Upper lobe of left lung (tissue), 6 donors: ENCODE results near the gene HSF4. TPM values are rescaled to one million over a fixed set of nuclear protein-coding genes. Genes with fewer than 3 reads are reported as not detected.

Source experiments
- ATAC-seq, 2 donors: fragments of 200-7000 bp; cut with Tn5 transposase; one replicate each; pipeline ENCODE4 v1.9.1; 2022; ENCODE audit warnings: mild to moderate bottlenecking in 2 of 2, moderate library complexity in 2 of 2; ENCODE audit not compliant: low FRiP score in 2 of 2
- DNase-seq, 2 donors: peaks; one replicate each; pipeline ENCODE4 v3.0.0-alpha.2; 2019 to 2020
- H3K27ac ChIP-seq, 4 donors: fragments of 200-600 bp; sonication (generic); one replicate each; pipeline ENCODE4 v1.5.1; 2016 to 2019
- H3K27me3 ChIP-seq, 4 donors: fragments of 200-600 bp; sonication (generic); one replicate each; pipeline ENCODE4 v1.5.1; 2017 to 2019
- H3K36me3 ChIP-seq, 4 donors: fragments of 200-600 bp; sonication (generic); one replicate each; pipeline ENCODE4 v1.5.1; 2016 to 2019
- H3K4me1 ChIP-seq, 4 donors: fragments of 200-600 bp; sonication (generic); one replicate each; pipeline ENCODE4 v1.5.1; 2018 to 2019
- H3K4me3 ChIP-seq, 4 donors: fragments of 200-600 bp; sonication (generic); one replicate each; pipeline ENCODE4 v1.5.1; 2017 to 2019; ENCODE audit warnings: mild to moderate bottlenecking in 2 of 4, moderate library complexity in 1 of 4
- H3K9me3 ChIP-seq, 4 donors: fragments of 200-600 bp; sonication (generic); one replicate each; pipeline ENCODE4 v1.5.1; 2018 to 2019
- EP300 ChIP-seq, 4 donors: sonication (generic); formaldehyde crosslinking; IDR thresholded peaks; one replicate each; pipeline ENCODE4 v1.5.1; 2017; ENCODE audit warnings: antibody characterized with exemption in 4 of 4, control low read depth in 2 of 4
- POLR2A ChIP-seq, 4 donors: fragments of 450-650 bp; IDR thresholded peaks; one replicate each; pipeline ENCODE4 v1.5.1; 2016 to 2017; ENCODE audit warnings: antibody characterized with exemption in 4 of 4, mild to moderate bottlenecking in 2 of 4
- POLR2AphosphoS5 ChIP-seq, 2 donors: sonication (generic); formaldehyde crosslinking; IDR thresholded peaks; one replicate each; pipeline ENCODE4 v1.5.1; 2017; ENCODE audit warnings: antibody characterized with exemption in 2 of 2
- WGBS, 2 donors: methylation state at CpG; one replicate each; pipeline ENCODE4 v1.1.5; 2017 to 2018; 5-methylcytosine and 5-hydroxymethylcytosine counted together
- total RNA-seq, 6 donors: library from RNA; depleted of rRNA in 4 of 6; stranded (reverse); fragments of >200 nt in 4 of 6; gene quantifications; one replicate each; pipeline versions ENCODE4 v1.1.0 to v1.2.1, GENCODE V29; 2016 to 2021
- TF ChIP-seq, protein P1 (sequence below), 6 experiments: fragments of 450-650 bp in 4 of 6; fragments of 200-600 bp in 2 of 6; sonication (generic) in 2 of 6; IDR thresholded peaks; one replicate each; pipeline ENCODE4 v1.5.1; 2016 to 2019; ENCODE audit warnings: antibody characterized with exemption in 6 of 6
- donor health status: DM: no; HTN: no; CAD: no; lungs with moderate emphysema.
- donor health status: DM: no; HTN: yes; CAD: no; lungs with severe emphysema.

The HSF4 gene
- total RNA-seq, 6 donors from 2014 or later: 33.4 to 784 (median 70.1) TPM

- Histone ChIP-seq H3K36me3 (peaks cover 36 to 92% (median 81%) of the 10 kb centered on the region in 4 donors), H3K4me3 (no peak overlapping the region), H3K4me1 (no peaks in the 10 kb centered on the region), H3K27ac (no peak overlapping the region), H3K9me3 (no peaks in the 10 kb centered on the region), H3K27me3 (no peaks in the 10 kb centered on the region)
- ATAC-seq (no peak), DNase-seq (no peak)
- 61 to 62% methylated on average over 3 of the region's 3 CpGs for WGBS, 2 donors
- TF ChIP-seq, protein P1, sequence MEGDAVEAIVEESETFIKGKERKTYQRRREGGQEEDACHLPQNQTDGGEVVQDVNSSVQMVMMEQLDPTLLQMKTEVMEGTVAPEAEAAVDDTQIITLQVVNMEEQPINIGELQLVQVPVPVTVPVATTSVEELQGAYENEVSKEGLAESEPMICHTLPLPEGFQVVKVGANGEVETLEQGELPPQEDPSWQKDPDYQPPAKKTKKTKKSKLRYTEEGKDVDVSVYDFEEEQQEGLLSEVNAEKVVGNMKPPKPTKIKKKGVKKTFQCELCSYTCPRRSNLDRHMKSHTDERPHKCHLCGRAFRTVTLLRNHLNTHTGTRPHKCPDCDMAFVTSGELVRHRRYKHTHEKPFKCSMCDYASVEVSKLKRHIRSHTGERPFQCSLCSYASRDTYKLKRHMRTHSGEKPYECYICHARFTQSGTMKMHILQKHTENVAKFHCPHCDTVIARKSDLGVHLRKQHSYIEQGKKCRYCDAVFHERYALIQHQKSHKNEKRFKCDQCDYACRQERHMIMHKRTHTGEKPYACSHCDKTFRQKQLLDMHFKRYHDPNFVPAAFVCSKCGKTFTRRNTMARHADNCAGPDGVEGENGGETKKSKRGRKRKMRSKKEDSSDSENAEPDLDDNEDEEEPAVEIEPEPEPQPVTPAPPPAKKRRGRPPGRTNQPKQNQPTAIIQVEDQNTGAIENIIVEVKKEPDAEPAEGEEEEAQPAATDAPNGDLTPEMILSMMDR (IDR thresholded peaks at IDR 0.05): no peak
- TF ChIP-seq POLR2A (IDR thresholded peaks at IDR 0.05) (no peak), POLR2AphosphoS5 (IDR thresholded peaks at IDR 0.05) (no peak), EP300 (IDR thresholded peaks at IDR 0.05) (no peak)
These were observed 26.9 kb upstream of the HSF4 start for GRCh38 chr16:67137605-67138004.

DNA sequence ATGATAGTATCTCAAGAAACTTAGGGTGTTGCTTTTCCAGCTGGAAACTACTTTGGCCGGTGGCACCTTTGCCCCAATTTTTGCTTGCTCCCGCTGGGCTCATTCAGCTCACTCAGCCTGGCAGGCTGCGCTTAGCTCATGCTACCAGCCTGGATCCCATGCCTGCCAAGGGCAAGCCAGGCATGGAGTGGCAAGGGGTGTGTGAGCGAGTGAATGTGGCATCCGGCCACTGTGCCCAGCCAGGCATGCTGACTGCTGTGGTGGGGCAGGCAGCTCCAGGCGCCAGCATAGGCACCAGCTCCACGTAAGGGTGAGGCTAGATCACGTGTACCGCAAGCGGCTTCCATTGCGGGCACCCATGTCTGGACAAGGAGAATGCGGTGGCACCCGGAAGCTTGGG, 23.2 kb upstream of the HSF4 start:
- Histone ChIP-seq H3K27me3 (no peaks in the 10 kb centered on the region), H3K27ac (no peak overlapping the region), H3K9me3 (no peaks in the 10 kb centered on the region), H3K36me3 (peaks cover 38 to 93% (median 85%) of the 10 kb centered on the region in 4 donors), H3K4me3 (no peak overlapping the region), H3K4me1 (no peaks in the 10 kb centered on the region)
- WGBS, 2 donors: 94 to 95% methylated on average over 11 to 12 of the region's 13 CpGs
- ATAC-seq (no peak), DNase-seq (peak in 1 of 2 donors; percentile 50)
- TF ChIP-seq, protein P1 (IDR thresholded peaks at IDR 0.05): no peak
- TF ChIP-seq POLR2AphosphoS5 (IDR thresholded peaks at IDR 0.05): no peak
- TF ChIP-seq POLR2A (IDR thresholded peaks at IDR 0.05): no peak
- TF ChIP-seq EP300 (IDR thresholded peaks at IDR 0.05): no peak

DNA sequence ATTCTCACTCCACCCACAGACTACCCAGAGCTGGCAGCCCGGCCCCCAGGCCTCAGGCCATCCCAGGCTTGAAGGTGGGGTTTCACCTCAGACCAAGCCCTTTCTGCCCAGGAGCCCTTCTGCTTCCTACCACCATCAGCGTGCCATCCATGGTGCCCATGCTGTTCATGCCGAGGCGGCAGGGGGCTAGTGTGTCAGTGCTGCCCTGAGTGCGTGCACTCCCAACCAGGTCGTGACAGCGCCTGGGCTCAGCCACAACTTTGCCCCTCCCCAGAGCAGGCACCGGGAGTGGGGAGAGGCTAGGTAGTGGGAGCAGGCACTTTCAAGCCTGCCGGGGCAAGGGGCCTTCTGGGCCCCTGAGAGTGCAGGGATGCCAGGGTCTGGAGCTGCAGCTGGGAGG, 22.2 kb upstream of the HSF4 start:
- no peak for TF ChIP-seq EP300 (IDR thresholded peaks at IDR 0.05)
- no peak for TF ChIP-seq POLR2A (IDR thresholded peaks at IDR 0.05)
- no peak for TF ChIP-seq POLR2AphosphoS5 (IDR thresholded peaks at IDR 0.05)
- TF ChIP-seq, protein P1 (IDR thresholded peaks at IDR 0.05): no peak
- Histone ChIP-seq H3K9me3 (no peaks in the 10 kb centered on the region), H3K27me3 (no peaks in the 10 kb centered on the region), H3K4me3 (no peak overlapping the region), H3K4me1 (no peaks in the 10 kb centered on the region), H3K36me3 (peaks cover 42 to 93% (median 89%) of the 10 kb centered on the region in 4 donors), H3K27ac (no peak overlapping the region)
- DNase-seq (peak in 1 of 2 donors; percentile 54), ATAC-seq (no peak)
- WGBS, 2 donors: 91% methylated on average over 9 of the region's 9 CpGs; no CpG with 5 or more reads in 1 of the 2 donors

- TF ChIP-seq EP300 (IDR thresholded peaks at IDR 0.05): no peak
- TF ChIP-seq POLR2AphosphoS5 (IDR thresholded peaks at IDR 0.05): no peak
- Histone ChIP-seq H3K27ac (no peak overlapping the region), H3K36me3 (peaks cover 41 to 87% (median 84%) of the 10 kb centered on the region in 4 donors), H3K4me1 (peaks cover 1 to 10% (median 3%) of the 10 kb centered on the region in 4 donors), H3K9me3 (no peaks in the 10 kb centered on the region), H3K4me3 (no peak overlapping the region), H3K27me3 (peaks cover 0 to under 1% (median 0%) of the 10 kb centered on the region in 4 donors)
- DNase-seq (no peak), ATAC-seq (no peak)
- 90 to 100% methylated on average over 2 of the region's 2 CpGs for WGBS, 2 donors
These were observed 19.6 kb upstream of the HSF4 start for GRCh38 chr16:67144943-67145342.

GRCh38 chr16:67145746-67146145, 18.8 kb upstream of the HSF4 start:
- Histone ChIP-seq H3K4me1 (peaks cover 4 to 18% (median 8%) of the 10 kb centered on the region in 4 donors), H3K27me3 (peaks cover 0 to 4% (median 0%) of the 10 kb centered on the region in 4 donors), H3K36me3 (peaks cover 33 to 79% (median 76%) of the 10 kb centered on the region in 4 donors), H3K9me3 (no peaks in the 10 kb centered on the region), H3K27ac (no peak overlapping the region), H3K4me3 (no peak overlapping the region)
- no peak for DNase-seq
- whole genome bisulfite sequencing, 2 donors: 78 to 94% methylated on average over 2 of the region's 2 CpGs
- no peak for TF ChIP-seq POLR2A (IDR thresholded peaks at IDR 0.05)
- TF ChIP-seq, protein P1 (IDR thresholded peaks at IDR 0.05): no peak
- TF ChIP-seq POLR2AphosphoS5 (IDR thresholded peaks at IDR 0.05): no peak
- no peak for TF ChIP-seq EP300 (IDR thresholded peaks at IDR 0.05)
- no peak for ATAC-seq
